Mesendoderm (in vitro differentiated cells): ENCODE data around the gene RNASEH2A.

Experiments used
- DNase-seq: peaks from one replicate; pipeline ENCODE4 v3.0.0; 2013
- H2AK5ac ChIP-seq: 2 replicates; pipeline ENCODE4 v1.6.1; 2013; ENCODE audit warnings: low read length, inconsistent platforms
- H2BK120ac ChIP-seq: 2 replicates; pipeline ENCODE4 v1.6.1; 2013; ENCODE audit warnings: low read depth, mild to moderate bottlenecking, low read length, moderate library complexity, mixed read lengths
- H2BK15ac ChIP-seq: replicated peaks from 2 replicates; pipeline ENCODE4 v1.6.1; 2013; ENCODE audit warnings: low read depth, mild to moderate bottlenecking, moderate library complexity
- H2BK5ac ChIP-seq: 2 replicates; pipeline ENCODE4 v1.6.1; 2013; ENCODE audit warnings: low read length, inconsistent platforms
- H3K18ac ChIP-seq: 2 replicates; pipeline ENCODE4 v1.6.1; 2013; ENCODE audit warnings: mild to moderate bottlenecking, low read length, mixed read lengths
- H3K23ac ChIP-seq: one replicate; pipeline ENCODE4 v1.6.1; 2013; ENCODE audit warnings: low read length
- H3K27ac ChIP-seq: 2 replicates; pipeline ENCODE4 v1.5.1; 2013; ENCODE audit warnings: low read depth, mild to moderate bottlenecking, inconsistent platforms, low read length, moderate library complexity
- H3K27me3 ChIP-seq: 2 replicates; pipeline ENCODE4 v1.6.1; 2013; ENCODE audit warnings: low read length, control low read depth, mild to moderate bottlenecking, inconsistent platforms; ENCODE audit not compliant: insufficient read depth, poor library complexity
- H3K36me3 ChIP-seq: 2 replicates; pipeline ENCODE4 v1.6.1; 2013; ENCODE audit warnings: low read length, inconsistent platforms; ENCODE audit not compliant: control insufficient read depth, insufficient read depth
- H3K4ac ChIP-seq: one replicate; pipeline ENCODE4 v1.6.1; 2013; ENCODE audit warnings: low read depth, mild to moderate bottlenecking, low read length, moderate library complexity
- H3K4me1 ChIP-seq: 2 replicates; pipeline ENCODE4 v1.6.1; 2013; ENCODE audit warnings: low read depth, low read length, inconsistent platforms; ENCODE audit not compliant: control insufficient read depth
- H3K4me2 ChIP-seq: 2 replicates; pipeline ENCODE4 v1.6.1; 2013; ENCODE audit warnings: low read length
- H3K4me3 ChIP-seq: 2 replicates; pipeline ENCODE4 v1.5.1; 2013; ENCODE audit warnings: mild to moderate bottlenecking, low read length
- H3K56ac ChIP-seq: one replicate; pipeline ENCODE4 v1.6.1; 2013; ENCODE audit warnings: low read length
- H3K79me1 ChIP-seq: 2 replicates; pipeline ENCODE4 v1.6.1; 2013; ENCODE audit warnings: low read length, inconsistent platforms
- H3K79me2 ChIP-seq: 2 replicates; pipeline ENCODE4 v1.6.1; 2013; ENCODE audit warnings: mild to moderate bottlenecking, low read length; ENCODE audit not compliant: control insufficient read depth, insufficient read depth
- H3K9ac ChIP-seq: 2 replicates; pipeline ENCODE4 v1.6.1; 2013; ENCODE audit warnings: low read length, inconsistent platforms
- H4K5ac ChIP-seq: one replicate; pipeline ENCODE4 v1.6.1; 2013; ENCODE audit warnings: low read length
- H4K8ac ChIP-seq: one replicate; pipeline ENCODE4 v1.6.1; 2013; ENCODE audit warnings: low read depth, mild to moderate bottlenecking, control low read depth, low read length, moderate library complexity
- WGBS: extraction: QIAGEN DNeasy Blood & Tissue Kit; methylation state at CpG from one replicate; pipeline ENCODE4 v1.1.7; 2013; ENCODE audit warnings: low lambda C conversion rate, missing lambda C conversion rate; ENCODE audit not compliant: insufficient coverage; ENCODE audit errors: extremely low coverage; 5-methylcytosine and 5-hydroxymethylcytosine counted together

The RNASEH2A gene

GRCh38 chr19:12766051-12766521 is 40.3 kb upstream of the RNASEH2A start:
- Histone ChIP-seq H3K4me1 (no peaks in the 10 kb centered on the region), H3K18ac (no peak overlapping the region), H4K8ac (no peak overlapping the region), H4K5ac (no peak overlapping the region), H3K79me2 (no peaks in the 10 kb centered on the region), H2BK15ac (no peak overlapping the region), H3K23ac (no peak overlapping the region), H3K27ac (no peak overlapping the region), H3K4me2 (no peak overlapping the region), H3K9ac (no peak overlapping the region), H3K4ac (no peak overlapping the region), H3K4me3 (no peak overlapping the region), H2BK120ac (no peak overlapping the region), H3K56ac (no peak overlapping the region), H3K27me3 (no peaks in the 10 kb centered on the region), H3K79me1 (no peaks in the 10 kb centered on the region), H2BK5ac (no peak overlapping the region), H3K36me3 (peaks cover 8% of the 10 kb centered on the region), H2AK5ac (no peak overlapping the region)
- no CpG with 5 or more reads among the region's 30 CpGs for WGBS
- no peak for DNase-seq

GRCh38 chr19:12767150-12767549 is 39.2 kb upstream of the RNASEH2A start:
- Histone ChIP-seq H4K8ac (no peak overlapping the region), H3K4me1 (no peaks in the 10 kb centered on the region), H2BK15ac (no peak overlapping the region), H3K27ac (no peak overlapping the region), H3K18ac (no peak overlapping the region), H3K23ac (no peak overlapping the region), H3K36me3 (peaks cover 8% of the 10 kb centered on the region), H2AK5ac (no peak overlapping the region), H2BK5ac (no peak overlapping the region), H3K27me3 (no peaks in the 10 kb centered on the region), H4K5ac (no peak overlapping the region), H3K9ac (no peak overlapping the region), H3K4me2 (no peak overlapping the region), H3K56ac (no peak overlapping the region), H3K79me1 (no peaks in the 10 kb centered on the region), H3K4ac (no peak overlapping the region), H3K79me2 (no peaks in the 10 kb centered on the region), H2BK120ac (no peak overlapping the region), H3K4me3 (no peak overlapping the region)
- no peak for DNase-seq
- WGBS = no CpG with 5 or more reads among the region's 11 CpGs

GRCh38 chr19:12767666-12768065 is 38.7 kb upstream of the RNASEH2A start:
- H3K56ac ChIP-seq = no peak overlapping the region
- no peak overlapping the region for H2BK15ac ChIP-seq
- H3K27me3 ChIP-seq = no peaks in the 10 kb centered on the region
- no peaks in the 10 kb centered on the region for H3K79me1 ChIP-seq
- H3K4me2 ChIP-seq = no peak overlapping the region
- H3K9ac ChIP-seq = no peak overlapping the region
- no peak overlapping the region for H3K27ac ChIP-seq
- no peak for DNase-seq
- no peak overlapping the region for H4K8ac ChIP-seq
- H3K4me3 ChIP-seq = no peak overlapping the region
- H3K79me2 ChIP-seq = no peaks in the 10 kb centered on the region
- no peaks in the 10 kb centered on the region for H3K4me1 ChIP-seq
- H3K18ac ChIP-seq = no peak overlapping the region
- H2BK120ac ChIP-seq = no peak overlapping the region
- no peak overlapping the region for H2BK5ac ChIP-seq
- H3K23ac ChIP-seq = no peak overlapping the region
- peaks cover 8% of the 10 kb centered on the region for H3K36me3 ChIP-seq
- H3K4ac ChIP-seq = no peak overlapping the region
- no CpG with 5 or more reads among the region's 15 CpGs for WGBS
- no peak overlapping the region for H2AK5ac ChIP-seq
- H4K5ac ChIP-seq = no peak overlapping the region

GRCh38 chr19:12769689-12770088 is 36.7 kb upstream of the RNASEH2A start:
- Histone ChIP-seq H4K8ac (no peak overlapping the region), H3K4me2 (no peak overlapping the region), H3K27me3 (no peaks in the 10 kb centered on the region), H3K27ac (no peak overlapping the region), H3K4me1 (no peaks in the 10 kb centered on the region), H4K5ac (no peak overlapping the region), H3K4me3 (no peak overlapping the region), H2AK5ac (no peak overlapping the region), H3K79me1 (no peaks in the 10 kb centered on the region), H3K23ac (no peak overlapping the region), H3K79me2 (no peaks in the 10 kb centered on the region), H3K36me3 (peaks cover under 1% of the 10 kb centered on the region), H3K18ac (no peak overlapping the region), H2BK15ac (no peak overlapping the region), H2BK5ac (no peak overlapping the region), H3K9ac (peak overlapping the region; percentile 12), H3K56ac (no peak overlapping the region), H2BK120ac (no peak overlapping the region), H3K4ac (no peak overlapping the region)
- WGBS = no CpG with 5 or more reads among the region's 37 CpGs
- DNase-seq = peak; percentile 84

- no peak overlapping the region for H3K56ac ChIP-seq
- H4K8ac ChIP-seq = no peak overlapping the region
- no peak overlapping the region for H3K18ac ChIP-seq
- no peak overlapping the region for H3K27ac ChIP-seq
- no peak overlapping the region for H3K4me3 ChIP-seq
- no peak for DNase-seq
- no CpG with 5 or more reads among the region's 13 CpGs for WGBS
- H3K27me3 ChIP-seq = no peaks in the 10 kb centered on the region
- H2BK5ac ChIP-seq = no peak overlapping the region
- H3K4me1 ChIP-seq = no peaks in the 10 kb centered on the region
- no peak overlapping the region for H3K9ac ChIP-seq
- H3K4me2 ChIP-seq = no peak overlapping the region
- no peak overlapping the region for H2BK120ac ChIP-seq
- no peak overlapping the region for H3K4ac ChIP-seq
- no peak overlapping the region for H4K5ac ChIP-seq
- H2AK5ac ChIP-seq = no peak overlapping the region
- no peaks in the 10 kb centered on the region for H3K79me2 ChIP-seq
- no peak overlapping the region for H2BK15ac ChIP-seq
- no peaks in the 10 kb centered on the region for H3K79me1 ChIP-seq
- H3K23ac ChIP-seq = no peak overlapping the region
- H3K36me3 ChIP-seq = no peaks in the 10 kb centered on the region
Observed at GRCh38 chr19:12770922-12771321, 35.5 kb upstream of the RNASEH2A start.

GRCh38 chr19:12772323-12772722 is 34.1 kb upstream of the RNASEH2A start:
- Histone ChIP-seq H3K56ac (no peak overlapping the region), H3K27me3 (no peaks in the 10 kb centered on the region), H2BK5ac (no peak overlapping the region), H3K4ac (no peak overlapping the region), H4K5ac (no peak overlapping the region), H4K8ac (no peak overlapping the region), H3K79me1 (no peaks in the 10 kb centered on the region), H3K4me1 (no peaks in the 10 kb centered on the region), H3K18ac (no peak overlapping the region), H3K4me3 (no peak overlapping the region), H3K4me2 (no peak overlapping the region), H2BK120ac (no peak overlapping the region), H3K9ac (no peak overlapping the region), H3K23ac (no peak overlapping the region), H3K27ac (no peak overlapping the region), H3K36me3 (no peaks in the 10 kb centered on the region), H2BK15ac (no peak overlapping the region), H3K79me2 (no peaks in the 10 kb centered on the region), H2AK5ac (no peak overlapping the region)
- DNase-seq = no peak
- no CpG with 5 or more reads among the region's 4 CpGs for WGBS
